ENCODE data around the gene F3. TPM values are rescaled to one million over a fixed set of nuclear protein-coding genes. Genes with fewer than 3 reads are reported as not detected.

Gene F3
- total RNA-seq, 1 donor from 2014 or later = 6.4 TPM

GRCh38 chr1:94524531-94524930 lies 17.0 kb downstream of the F3 start:
- Histone ChIP-seq H2AFZ (replicated peaks) (no peak overlapping the region), H3K9me3 (ENCODE audit: low read depth) (no peaks in the 10 kb centered on the region), H3K4me3 (no peak overlapping the region), H4K20me1 (ENCODE audit: low read depth) (no peaks in the 10 kb centered on the region), H3K9ac (no peak overlapping the region), H3K79me2 (ENCODE audit: low read depth) (no peaks in the 10 kb centered on the region), H3F3A (ENCODE audit: low read depth) (no peaks in the 10 kb centered on the region), H3K4me1 (peaks cover 17% of the 10 kb centered on the region), H3K27me3 (no peaks in the 10 kb centered on the region), H3K27ac (no peak overlapping the region), H3K4me2 (no peak overlapping the region), H3K36me3 (no peaks in the 10 kb centered on the region)
- Mint-ChIP-seq H3K27me3 (ENCODE audit: insufficient read depth, low read depth) (no peaks in the 10 kb centered on the region), H3K9me3 (peaks cover 8% of the 10 kb centered on the region), H3K4me3 (no peak overlapping the region), H3K27ac (peak overlapping the region; percentile 55), H3K36me3 (peaks cover 7% of the 10 kb centered on the region), H3K4me1 (peaks cover 9% of the 10 kb centered on the region)
- TF ChIP-seq, protein P1, sequence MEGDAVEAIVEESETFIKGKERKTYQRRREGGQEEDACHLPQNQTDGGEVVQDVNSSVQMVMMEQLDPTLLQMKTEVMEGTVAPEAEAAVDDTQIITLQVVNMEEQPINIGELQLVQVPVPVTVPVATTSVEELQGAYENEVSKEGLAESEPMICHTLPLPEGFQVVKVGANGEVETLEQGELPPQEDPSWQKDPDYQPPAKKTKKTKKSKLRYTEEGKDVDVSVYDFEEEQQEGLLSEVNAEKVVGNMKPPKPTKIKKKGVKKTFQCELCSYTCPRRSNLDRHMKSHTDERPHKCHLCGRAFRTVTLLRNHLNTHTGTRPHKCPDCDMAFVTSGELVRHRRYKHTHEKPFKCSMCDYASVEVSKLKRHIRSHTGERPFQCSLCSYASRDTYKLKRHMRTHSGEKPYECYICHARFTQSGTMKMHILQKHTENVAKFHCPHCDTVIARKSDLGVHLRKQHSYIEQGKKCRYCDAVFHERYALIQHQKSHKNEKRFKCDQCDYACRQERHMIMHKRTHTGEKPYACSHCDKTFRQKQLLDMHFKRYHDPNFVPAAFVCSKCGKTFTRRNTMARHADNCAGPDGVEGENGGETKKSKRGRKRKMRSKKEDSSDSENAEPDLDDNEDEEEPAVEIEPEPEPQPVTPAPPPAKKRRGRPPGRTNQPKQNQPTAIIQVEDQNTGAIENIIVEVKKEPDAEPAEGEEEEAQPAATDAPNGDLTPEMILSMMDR (IDR thresholded peaks at IDR 0.05) = no peak
- TF ChIP-seq EZH2phosphoT487 (IDR thresholded peaks at IDR 0.05) (no peak), EZH2 (IDR thresholded peaks at IDR 0.05) (no peak)
- DNase-seq (ENCODE audit: low spot score) = no peak

DNA sequence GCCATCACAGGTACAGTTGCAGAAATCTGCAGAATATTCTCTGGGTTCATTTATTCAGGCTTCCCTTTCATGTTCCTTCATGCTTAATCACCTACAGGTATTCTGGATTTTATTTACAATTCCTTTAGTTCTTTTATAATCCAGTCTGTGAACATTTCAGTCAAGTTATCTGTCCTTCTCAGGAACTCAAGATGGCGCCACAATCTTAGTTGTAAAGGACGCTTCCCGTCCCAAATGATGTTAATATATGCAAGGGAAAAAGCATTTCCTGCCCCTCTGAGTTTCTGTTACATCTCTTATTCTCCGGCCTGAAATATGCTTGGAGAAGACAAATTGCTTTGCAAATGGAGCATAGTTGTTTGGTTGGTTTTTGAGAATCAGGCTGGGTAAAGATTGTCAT lies 19.3 kb downstream of the F3 start:
- no peaks in the 10 kb centered on the region for H4K20me1 ChIP-seq (ENCODE audit: low read depth)
- peaks cover 4% of the 10 kb centered on the region for H3K9me3 Mint-ChIP-seq
- H3K27me3 Mint-ChIP-seq (ENCODE audit: insufficient read depth, low read depth) = no peaks in the 10 kb centered on the region
- H3K4me2 ChIP-seq = no peak overlapping the region
- H3K79me2 ChIP-seq (ENCODE audit: low read depth) = no peaks in the 10 kb centered on the region
- no peaks in the 10 kb centered on the region for H3K27me3 ChIP-seq
- TF ChIP-seq, protein P1 (IDR thresholded peaks at IDR 0.05) = peak; percentile 79
- no peak for TF ChIP-seq EZH2phosphoT487 (IDR thresholded peaks at IDR 0.05)
- H3K4me3 ChIP-seq = no peak overlapping the region
- no peak overlapping the region for H3K27ac Mint-ChIP-seq
- H3K27ac ChIP-seq = no peak overlapping the region
- H3K4me3 Mint-ChIP-seq = no peak overlapping the region
- H3K9ac ChIP-seq = no peak overlapping the region
- peak; percentile 78 for DNase-seq (ENCODE audit: low spot score)
- peaks cover under 1% of the 10 kb centered on the region for H3K4me1 ChIP-seq
- no peaks in the 10 kb centered on the region for H3K4me1 Mint-ChIP-seq
- H3K36me3 ChIP-seq = no peaks in the 10 kb centered on the region
- no peaks in the 10 kb centered on the region for H3F3A ChIP-seq (ENCODE audit: low read depth)
- no peaks in the 10 kb centered on the region for H3K36me3 Mint-ChIP-seq
- H2AFZ ChIP-seq (replicated peaks) = no peak overlapping the region
- no peaks in the 10 kb centered on the region for H3K9me3 ChIP-seq (ENCODE audit: low read depth)

DNA sequence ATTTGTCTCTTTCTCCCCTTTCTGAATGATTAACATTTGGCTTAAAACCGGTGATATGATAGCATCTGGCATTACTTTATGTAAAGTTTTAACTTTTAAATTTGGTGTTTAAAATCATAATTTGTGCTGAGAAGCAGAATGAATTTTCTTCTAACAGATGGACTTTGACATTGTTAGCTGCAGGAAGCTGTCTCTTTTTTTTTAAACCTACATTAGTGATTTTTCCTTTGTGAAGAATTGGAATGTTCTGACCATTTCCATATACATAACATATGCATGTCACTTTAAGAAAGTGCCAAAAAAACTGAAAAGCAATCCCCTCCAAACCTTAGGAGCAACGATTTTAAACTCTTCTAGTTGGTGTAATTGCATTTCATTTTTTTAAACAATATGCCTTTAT lies 22.2 kb downstream of the F3 start:
- no peaks in the 10 kb centered on the region for H3K79me2 ChIP-seq (ENCODE audit: low read depth)
- Mint-ChIP-seq H3K4me3 (no peak overlapping the region), H3K27ac (no peak overlapping the region), H3K4me1 (no peaks in the 10 kb centered on the region), H3K9me3 (peaks cover 3% of the 10 kb centered on the region), H3K36me3 (no peaks in the 10 kb centered on the region), H3K27me3 (ENCODE audit: insufficient read depth, low read depth) (no peaks in the 10 kb centered on the region)
- H3K27me3 ChIP-seq = no peaks in the 10 kb centered on the region
- no peak overlapping the region for H3K9ac ChIP-seq
- H3K4me3 ChIP-seq = no peak overlapping the region
- H3K4me1 ChIP-seq = no peaks in the 10 kb centered on the region
- H3K36me3 ChIP-seq = no peaks in the 10 kb centered on the region
- H3K27ac ChIP-seq = no peak overlapping the region
- no peaks in the 10 kb centered on the region for H3K9me3 ChIP-seq (ENCODE audit: low read depth)
- no peaks in the 10 kb centered on the region for H3F3A ChIP-seq (ENCODE audit: low read depth)
- no peak for TF ChIP-seq EZH2phosphoT487 (IDR thresholded peaks at IDR 0.05)
- TF ChIP-seq EZH2 (IDR thresholded peaks at IDR 0.05) = no peak
- TF ChIP-seq, protein P1 (IDR thresholded peaks at IDR 0.05) = no peak
- no peaks in the 10 kb centered on the region for H4K20me1 ChIP-seq (ENCODE audit: low read depth)
- H2AFZ ChIP-seq (replicated peaks) = no peak overlapping the region
- H3K4me2 ChIP-seq = no peak overlapping the region
- DNase-seq (ENCODE audit: low spot score) = no peak

Measured in neural progenitor cell (in vitro differentiated cells).